ENCODE results near the gene JMJD8. TPM values are rescaled to one million over a fixed set of nuclear protein-coding genes. Genes with fewer than 3 reads are reported as not detected.

The JMJD8 gene
- total and polyA plus RNA-seq, 12 donors, result 50.8 to 137 (median 93.1) TPM

GRCh38 chr16:654034-654433 lies 30.1 kb downstream of the JMJD8 start:
- Histone ChIP-seq H3K27me3 (no peaks in the 10 kb centered on the region), H3K9me3 (replicated peaks in 1 of 3) (no peaks in the 10 kb centered on the region), H3K4me1 (replicated peaks in 1 of 2) (peaks cover 21 to 24% of the 10 kb centered on the region in 2 donors), H3K27ac (no peak overlapping the region), H3K4me3 (no peak overlapping the region), H3K36me3 (replicated peaks in 1 of 2) (peaks cover 0 to 9% of the 10 kb centered on the region in 2 donors)
- 81 to 88% (median 86%) methylated on average over 12 of the region's 12 CpGs for WGBS, 4 donors
- TF ChIP-seq POLR2A (IDR thresholded peaks at IDR 0.05), result no peak
- TF ChIP-seq CTCF (IDR thresholded peaks at IDR 0.05), result no peak
- DNase-seq, result no peak
- intact Hi-C loops (cut with DNase I), result no loop called here

- H3K4me1 ChIP-seq (replicated peaks in 1 of 2), result peaks cover 32 to 37% of the 10 kb centered on the region in 2 donors
- no peaks in the 10 kb centered on the region for H3K9me3 ChIP-seq (replicated peaks in 1 of 3)
- DNase-seq, result peak; percentile 71 to 93 (median 89)
- H3K36me3 ChIP-seq (replicated peaks in 1 of 2), result peaks cover 0 to 5% of the 10 kb centered on the region in 2 donors
- H3K4me3 ChIP-seq, result no peak overlapping the region
- H3K27ac ChIP-seq, result peak overlapping the region; percentile 69 to 93 (median 74)
- 52 to 63% (median 57%) methylated on average over 2 to 28 of the region's 28 CpGs for WGBS, 4 donors
- intact Hi-C loops (cut with DNase I), result no loop called here
- H3K27me3 ChIP-seq, result no peaks in the 10 kb centered on the region
- TF ChIP-seq CTCF (IDR thresholded peaks at IDR 0.05), result no peak
- TF ChIP-seq POLR2A (IDR thresholded peaks at IDR 0.05), result peak in 1 of 2 donors; percentile 54
Measured at GRCh38 chr16:652454-653305, 31.5 kb downstream of the JMJD8 start.

- DNase-seq, result peak; percentile 83 to 96 (median 93)
- Histone ChIP-seq H3K4me1 (replicated peaks in 1 of 2) (peaks cover 40 to 45% of the 10 kb centered on the region in 2 donors), H3K4me3 (no peak overlapping the region), H3K9me3 (replicated peaks in 1 of 3) (no peaks in the 10 kb centered on the region), H3K27ac (peak overlapping the region; percentile 69 to 93 (median 74)), H3K36me3 (replicated peaks in 1 of 2) (peaks cover 0 to 5% of the 10 kb centered on the region in 2 donors), H3K27me3 (no peaks in the 10 kb centered on the region)
- intact Hi-C loops (cut with DNase I), result no loop called here
- 47 to 74% (median 56%) methylated on average over 2 to 22 of the region's 22 CpGs for WGBS, 4 donors
- TF ChIP-seq POLR2A (IDR thresholded peaks at IDR 0.05) (peak; percentile 33 to 81), CTCF (IDR thresholded peaks at IDR 0.05) (no peak)
Measured at GRCh38 chr16:651844-652243, 32.3 kb downstream of the JMJD8 start.

- Histone ChIP-seq H3K36me3 (replicated peaks in 1 of 2) (no peaks in the 10 kb centered on the region), H3K4me1 (replicated peaks in 1 of 2) (peaks cover 61 to 67% of the 10 kb centered on the region in 2 donors), H3K4me3 (peak overlapping the region in 2 of 4 donors; percentile 33 to 64), H3K27ac (peak overlapping the region in 3 of 5 donors; percentile 68 to 95 (median 92)), H3K9me3 (replicated peaks in 1 of 3) (no peaks in the 10 kb centered on the region), H3K27me3 (no peaks in the 10 kb centered on the region)
- intact Hi-C loops (cut with DNase I), result no loop called here
- 2 to 17% (median 4%) methylated on average over 8 to 44 of the region's 44 CpGs; no CpG with 5 or more reads in 1 of the 4 donors for WGBS, 4 donors
- DNase-seq, result no peak
- no peak for TF ChIP-seq CTCF (IDR thresholded peaks at IDR 0.05)
- TF ChIP-seq POLR2A (IDR thresholded peaks at IDR 0.05), result no peak
Measured at GRCh38 chr16:649631-650030, 34.5 kb downstream of the JMJD8 start.

Measured in adrenal gland (tissue), 12 donors.